IMR-90 (cell line): ENCODE data around the gene KRT77. TPM values are rescaled to one million over a fixed set of nuclear protein-coding genes. Genes with fewer than 3 reads are reported as not detected.

Experiments used
- ATAC-seq: fragments of 200-7000 bp; cut with Tn5 transposase; 2 replicates; pipeline ENCODE4 v1.9.1; 2020; ENCODE audit warnings: low read depth, mild to moderate bottlenecking, moderate library complexity
- BruUV-seq: library from RNA; stranded (reverse); fragments of 400-500 nt; replicated peaks from 2 replicates; lab custom pipeline; 2021; lab: Mats Ljungman, UMichigan
- CTCF ChIA-PET: fragments of 300-600 bp; formaldehyde crosslinking; extraction: SDS; loops from one replicate; lab custom pipeline; 2021; ENCODE audit warnings: antibody characterized with exemption; lab: Yijun Ruan, JAX
- POLR2A ChIA-PET: fragments of 300-600 bp; sonication (Branson Sonifier 250); formaldehyde crosslinking; loops from one replicate; lab custom pipeline; 2022; ENCODE audit warnings: antibody characterized with exemption; ENCODE audit not compliant: unreplicated experiment; lab: Charles Lee
- DNase-seq: peaks from one replicate; pipeline ENCODE4 v3.0.0; 2013
- H2AFZ ChIP-seq: replicated peaks from 2 replicates; pipeline ENCODE3; 2013; ENCODE audit warnings: low read length, mild to moderate bottlenecking; ENCODE audit not compliant: poor library complexity
- H2AK5ac ChIP-seq: 2 replicates; pipeline ENCODE4 v1.6.1; 2013; ENCODE audit warnings: low read depth, low read length, inconsistent platforms
- H2AK9ac ChIP-seq: replicated peaks from 2 replicates; pipeline ENCODE3; 2013; ENCODE audit warnings: mild to moderate bottlenecking, low read depth, low read length, moderate library complexity; ENCODE audit not compliant: poor library complexity
- H2BK120ac ChIP-seq: 2 replicates; pipeline ENCODE4 v1.6.1; 2013; ENCODE audit warnings: low read depth, low read length, inconsistent platforms
- H2BK15ac ChIP-seq: 3 replicates; pipeline ENCODE4 v1.6.1; 2013; ENCODE audit warnings: low read depth, low read length, inconsistent platforms
- H2BK20ac ChIP-seq: 2 replicates; pipeline ENCODE4 v1.6.1; 2013; ENCODE audit warnings: low read depth, mild to moderate bottlenecking, inconsistent platforms, low read length, moderate library complexity
- H2BK5ac ChIP-seq: 2 replicates; pipeline ENCODE4 v1.6.1; 2013; ENCODE audit warnings: mild to moderate bottlenecking, low read depth, low read length, inconsistent platforms; ENCODE audit not compliant: poor library complexity, severe bottlenecking
- H3K14ac ChIP-seq: replicated peaks from 2 replicates; pipeline ENCODE4 v1.6.1; 2013; ENCODE audit warnings: low read depth, low read length, inconsistent platforms
- H3K18ac ChIP-seq: 2 replicates; pipeline ENCODE4 v1.6.1; 2013; ENCODE audit warnings: low read depth, low read length, control low read depth
- H3K23ac ChIP-seq: 2 replicates; pipeline ENCODE4 v1.6.1; 2013; ENCODE audit warnings: low read depth, low read length, inconsistent platforms
- H3K27ac ChIP-seq: 2 replicates; pipeline ENCODE4 v1.5.1; 2013; ENCODE audit warnings: mild to moderate bottlenecking, control low read depth, low read length; ENCODE audit not compliant: insufficient read depth
- H3K27me3 ChIP-seq: 2 replicates; pipeline ENCODE4 v1.6.1; 2013; ENCODE audit warnings: low read length; ENCODE audit not compliant: control insufficient read depth, insufficient read depth
- H3K36me3 ChIP-seq: 2 replicates; pipeline ENCODE4 v1.6.1; 2013; ENCODE audit warnings: low read length, mixed read lengths; ENCODE audit not compliant: control insufficient read depth, insufficient read depth
- H3K4ac ChIP-seq: 2 replicates; pipeline ENCODE4 v1.6.1; 2013; ENCODE audit warnings: low read depth, low read length, inconsistent platforms
- H3K4me1 ChIP-seq: 2 replicates; pipeline ENCODE4 v1.6.1; 2013; ENCODE audit warnings: low read length, mixed read lengths; ENCODE audit not compliant: control insufficient read depth, insufficient read depth
- H3K4me2 ChIP-seq: 2 replicates; pipeline ENCODE4 v1.6.1; 2013; ENCODE audit warnings: low read depth, mild to moderate bottlenecking, control low read depth, low read length, moderate library complexity
- H3K4me3 ChIP-seq: 2 replicates; pipeline ENCODE4 v1.5.1; 2013; ENCODE audit warnings: low read depth, mild to moderate bottlenecking, control low read depth, low read length, moderate library complexity; ENCODE audit not compliant: insufficient read depth
- H3K56ac ChIP-seq: 2 replicates; pipeline ENCODE4 v1.6.1; 2013; ENCODE audit warnings: low read length, inconsistent platforms; ENCODE audit not compliant: insufficient read depth; ENCODE audit errors: extremely low read depth
- H3K79me1 ChIP-seq, 2 experiments: 2 replicates each; pipeline ENCODE4 v1.6.1; 2013; ENCODE audit warnings: low read length in 2 of 2, inconsistent platforms in 1 of 2, low read depth in 1 of 2
- H3K9ac ChIP-seq: 2 replicates; pipeline ENCODE4 v1.6.1; 2013; ENCODE audit warnings: low read depth, low read length, control low read depth
- H3K9me1 ChIP-seq: 2 replicates; pipeline ENCODE4 v1.6.1; 2013; ENCODE audit warnings: low read length, inconsistent platforms; ENCODE audit not compliant: insufficient read depth
- H3K9me3 ChIP-seq: 2 replicates; pipeline ENCODE4 v1.6.1; 2013; ENCODE audit warnings: low read length; ENCODE audit not compliant: control insufficient read depth, insufficient read depth
- H4K20me1 ChIP-seq: 2 replicates; pipeline ENCODE4 v1.6.1; 2013; ENCODE audit warnings: low read length, inconsistent platforms; ENCODE audit not compliant: insufficient read depth
- H4K5ac ChIP-seq: 2 replicates; pipeline ENCODE4 v1.6.1; 2013; ENCODE audit warnings: mild to moderate bottlenecking, low read depth, low read length, control low read depth
- H4K8ac ChIP-seq, 2 experiments: 2 replicates each; pipeline ENCODE4 v1.6.1; 2013; ENCODE audit warnings: low read depth in 2 of 2, low read length in 2 of 2, control low read depth in 1 of 2, inconsistent platforms in 1 of 2
- H4K91ac ChIP-seq: 2 replicates; pipeline ENCODE4 v1.6.1; 2013; ENCODE audit warnings: low read depth, low read length, inconsistent platforms; ENCODE audit not compliant: insufficient read depth
- BHLHE40 ChIP-seq: fragments of 150-350 bp; IDR thresholded peaks from 2 replicates; pipeline ENCODE4 v1.6.1; 2016; ENCODE audit warnings: mild to moderate bottlenecking, low read depth, low read length
- CEBPB ChIP-seq: IDR thresholded peaks from 2 replicates; pipeline ENCODE4 v1.6.1; 2012; ENCODE audit warnings: low read depth, low read length, improper control_type of control experiment
- CHD1 ChIP-seq: IDR thresholded peaks from 2 replicates; pipeline ENCODE4 v1.6.1; 2012; ENCODE audit warnings: low read depth, low read length, improper control_type of control experiment
- FOS ChIP-seq: fragments of 150-350 bp; IDR thresholded peaks from 2 replicates; pipeline ENCODE4 v1.6.1; 2016; ENCODE audit warnings: low read depth, low read length
- MAFK ChIP-seq: IDR thresholded peaks from 2 replicates; pipeline ENCODE4 v1.6.1; 2012; ENCODE audit warnings: low read depth, low read length, improper control_type of control experiment
- MAZ ChIP-seq: IDR thresholded peaks from 2 replicates; pipeline ENCODE4 v1.6.1; 2012; ENCODE audit warnings: low read depth, mild to moderate bottlenecking, low read length, improper control_type of control experiment, moderate library complexity, borderline replicate concordance
- MXI1 ChIP-seq: IDR thresholded peaks from 2 replicates; pipeline ENCODE4 v1.6.1; 2012; ENCODE audit warnings: low read depth, mild to moderate bottlenecking, low read length, moderate library complexity, borderline replicate concordance
- NFE2L2 ChIP-seq: fragments of 150-350 bp; IDR thresholded peaks from 2 replicates; pipeline ENCODE4 v1.6.1; 2016; ENCODE audit warnings: low read depth, mild to moderate bottlenecking, low read length
- POLR2A ChIP-seq: IDR thresholded peaks from 2 replicates; pipeline ENCODE4 v1.6.1; 2012; ENCODE audit warnings: mild to moderate bottlenecking, low read depth, low read length
- RAD21 ChIP-seq: IDR thresholded peaks from 2 replicates; pipeline ENCODE4 v1.6.1; 2012; ENCODE audit warnings: low read length, improper control_type of control experiment
- RCOR1 ChIP-seq: IDR thresholded peaks from 2 replicates; pipeline ENCODE4 v1.6.1; 2012; ENCODE audit warnings: mild to moderate bottlenecking, low read length, improper control_type of control experiment; ENCODE audit not compliant: insufficient replicate concordance
- RFX5 ChIP-seq: IDR thresholded peaks from 2 replicates; pipeline ENCODE4 v1.8.0; 2012; ENCODE audit warnings: low read depth, mild to moderate bottlenecking, low read length, moderate library complexity
- SMC3 ChIP-seq: fragments of 150-350 bp; IDR thresholded peaks from 2 replicates; pipeline ENCODE4 v1.6.1; 2016; ENCODE audit warnings: low read depth, mild to moderate bottlenecking, antibody characterized with exemption, low read length, moderate library complexity
- WGBS, 2 experiments: methylation state at CpG; one replicate each; pipeline versions ENCODE4 v1.1.5 to v1.1.7; 2013; ENCODE audit warnings: missing lambda C conversion rate in 2 of 2; ENCODE audit not compliant: insufficient read length in 1 of 2; ENCODE audit errors: extremely low coverage in 2 of 2; 5-methylcytosine and 5-hydroxymethylcytosine counted together
- dilution Hi-C: fragments of 300-500 bp; cut with HindIII; formaldehyde crosslinking; loops from one replicate; pipeline ENCODE4 v1.14.3; 2018; ENCODE audit warnings: low sequenced_read_pairs; ENCODE audit not compliant: unreplicated experiment
- in situ Hi-C: fragments of 300-500 bp; cut with MboI; formaldehyde crosslinking; loops from 3 replicates; pipeline ENCODE4 v1.14.3; 2019; ENCODE audit warnings: low sequenced_read_pairs, inconsistent platforms, mixed read lengths
- intact Hi-C: fragments of 100-400 bp; cut with micrococcal nuclease; formaldehyde crosslinking; loops from 2 replicates; pipeline ENCODE4 v1.10.0; 2022
- polyA plus RNA-seq, 3 experiments: library from polyadenylated mRNA; depleted of rRNA; stranded (reverse); fragments of >200 nt; gene quantifications; 2 replicates each; pipeline ENCODE4 v1.2.3, GENCODE V29; 2012; ENCODE audit warnings: low replicate concordance in 1 of 3
- total RNA-seq: library from RNA; depleted of rRNA; stranded (reverse); fragments of >200 nt; gene quantifications from 2 replicates; pipeline ENCODE4 v1.2.3, GENCODE V29; 2012
- TF ChIP-seq, protein P1 (sequence below): conservative IDR thresholded peaks from 2 replicates; pipeline ENCODE4 v1.5.1; 2012; ENCODE audit warnings: mild to moderate bottlenecking, low read depth, low read length, improper control_type of control experiment
- TF ChIP-seq, protein P2 (sequence below): fragments of 150-350 bp; IDR thresholded peaks from 2 replicates; pipeline ENCODE4 v1.6.1; 2016; ENCODE audit warnings: low read depth, mild to moderate bottlenecking, low read length, moderate library complexity, borderline replicate concordance
- TF ChIP-seq, protein P3 (sequence below): fragments of 150-350 bp; IDR thresholded peaks from 2 replicates; pipeline ENCODE4 v1.6.1; 2017; ENCODE audit warnings: mild to moderate bottlenecking, antibody characterized with exemption, low read length, low read depth

Gene KRT77
- total and polyA plus RNA-seq, 2 of the 4 experiments (the other 2 are of a cell fraction): not detected

DNA sequence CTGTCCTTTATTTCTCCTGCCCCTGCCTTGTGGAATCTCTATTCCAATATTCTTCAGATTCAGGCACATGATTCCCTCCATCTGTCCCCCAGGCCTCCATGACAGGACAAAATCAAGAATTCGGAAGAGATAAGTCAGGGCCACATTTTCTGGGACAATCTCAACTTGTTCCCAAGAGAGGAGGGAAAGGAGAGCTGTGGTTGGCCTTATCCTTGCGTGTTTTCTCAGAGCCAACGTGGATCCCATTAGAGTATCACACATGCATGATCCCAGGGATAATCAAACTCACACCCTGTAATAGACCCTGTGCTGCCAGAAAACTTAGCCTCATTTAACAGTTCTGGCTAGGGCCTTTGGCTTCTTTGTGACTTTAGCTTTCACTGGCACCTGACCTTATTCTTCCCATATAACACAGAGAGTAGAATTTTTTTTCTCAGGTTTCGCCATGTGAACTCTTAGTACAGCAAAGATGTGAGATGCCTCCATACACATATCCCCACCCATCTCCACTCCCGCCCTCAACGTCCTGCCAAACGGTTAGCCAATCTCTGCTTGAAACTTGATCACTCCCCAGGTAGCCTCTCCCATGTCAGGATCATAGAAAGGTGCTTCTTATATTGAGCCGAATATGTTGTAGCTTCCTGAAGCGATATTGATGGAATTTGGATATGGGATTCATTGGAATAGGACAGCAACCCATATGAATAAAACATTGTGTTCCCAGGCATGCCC, 16.4 kb downstream of the KRT77 start:
- no peak overlapping the region for H2AFZ ChIP-seq
- H2AK9ac ChIP-seq: no peak overlapping the region
- H3K79me1 ChIP-seq: no peaks in the 10 kb centered on the region
- no TSS peak for BruUV-seq
- no peak overlapping the region for H3K4me3 ChIP-seq
- CTCF ChIA-PET: no interaction called here
- no peaks in the 10 kb centered on the region for H4K20me1 ChIP-seq
- no peaks in the 10 kb centered on the region for H3K36me3 ChIP-seq
- H2BK15ac ChIP-seq: no peak overlapping the region
- H3K18ac ChIP-seq: no peak overlapping the region
- POLR2A ChIA-PET: no interaction called here
- H3K9me3 ChIP-seq: no peaks in the 10 kb centered on the region
- no peak overlapping the region for H3K4me2 ChIP-seq
- no peak overlapping the region for H4K91ac ChIP-seq
- TF ChIP-seq RFX5: no peak
- TF ChIP-seq, protein P1, sequence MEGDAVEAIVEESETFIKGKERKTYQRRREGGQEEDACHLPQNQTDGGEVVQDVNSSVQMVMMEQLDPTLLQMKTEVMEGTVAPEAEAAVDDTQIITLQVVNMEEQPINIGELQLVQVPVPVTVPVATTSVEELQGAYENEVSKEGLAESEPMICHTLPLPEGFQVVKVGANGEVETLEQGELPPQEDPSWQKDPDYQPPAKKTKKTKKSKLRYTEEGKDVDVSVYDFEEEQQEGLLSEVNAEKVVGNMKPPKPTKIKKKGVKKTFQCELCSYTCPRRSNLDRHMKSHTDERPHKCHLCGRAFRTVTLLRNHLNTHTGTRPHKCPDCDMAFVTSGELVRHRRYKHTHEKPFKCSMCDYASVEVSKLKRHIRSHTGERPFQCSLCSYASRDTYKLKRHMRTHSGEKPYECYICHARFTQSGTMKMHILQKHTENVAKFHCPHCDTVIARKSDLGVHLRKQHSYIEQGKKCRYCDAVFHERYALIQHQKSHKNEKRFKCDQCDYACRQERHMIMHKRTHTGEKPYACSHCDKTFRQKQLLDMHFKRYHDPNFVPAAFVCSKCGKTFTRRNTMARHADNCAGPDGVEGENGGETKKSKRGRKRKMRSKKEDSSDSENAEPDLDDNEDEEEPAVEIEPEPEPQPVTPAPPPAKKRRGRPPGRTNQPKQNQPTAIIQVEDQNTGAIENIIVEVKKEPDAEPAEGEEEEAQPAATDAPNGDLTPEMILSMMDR: no peak
- no peak for TF ChIP-seq RAD21
- no peak for TF ChIP-seq POLR2A
- no peak for TF ChIP-seq CHD1
- TF ChIP-seq BHLHE40: no peak
- no peak for TF ChIP-seq NFE2L2
- no peak for TF ChIP-seq SMC3
- TF ChIP-seq FOS: no peak
- TF ChIP-seq MAFK: no peak
- TF ChIP-seq, protein P2, sequence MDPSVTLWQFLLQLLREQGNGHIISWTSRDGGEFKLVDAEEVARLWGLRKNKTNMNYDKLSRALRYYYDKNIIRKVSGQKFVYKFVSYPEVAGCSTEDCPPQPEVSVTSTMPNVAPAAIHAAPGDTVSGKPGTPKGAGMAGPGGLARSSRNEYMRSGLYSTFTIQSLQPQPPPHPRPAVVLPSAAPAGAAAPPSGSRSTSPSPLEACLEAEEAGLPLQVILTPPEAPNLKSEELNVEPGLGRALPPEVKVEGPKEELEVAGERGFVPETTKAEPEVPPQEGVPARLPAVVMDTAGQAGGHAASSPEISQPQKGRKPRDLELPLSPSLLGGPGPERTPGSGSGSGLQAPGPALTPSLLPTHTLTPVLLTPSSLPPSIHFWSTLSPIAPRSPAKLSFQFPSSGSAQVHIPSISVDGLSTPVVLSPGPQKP: no peak
- TF ChIP-seq MXI1: no peak
- no peak for TF ChIP-seq CEBPB
- TF ChIP-seq RCOR1: no peak
- no peak for TF ChIP-seq MAZ
- TF ChIP-seq, protein P3, sequence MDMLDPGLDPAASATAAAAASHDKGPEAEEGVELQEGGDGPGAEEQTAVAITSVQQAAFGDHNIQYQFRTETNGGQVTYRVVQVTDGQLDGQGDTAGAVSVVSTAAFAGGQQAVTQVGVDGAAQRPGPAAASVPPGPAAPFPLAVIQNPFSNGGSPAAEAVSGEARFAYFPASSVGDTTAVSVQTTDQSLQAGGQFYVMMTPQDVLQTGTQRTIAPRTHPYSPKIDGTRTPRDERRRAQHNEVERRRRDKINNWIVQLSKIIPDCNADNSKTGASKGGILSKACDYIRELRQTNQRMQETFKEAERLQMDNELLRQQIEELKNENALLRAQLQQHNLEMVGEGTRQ: no peak
- no peak overlapping the region for H3K14ac ChIP-seq
- no peaks in the 10 kb centered on the region for H3K9me1 ChIP-seq
- H3K27me3 ChIP-seq: peaks cover 51% of the 10 kb centered on the region
- dilution Hi-C loops (no loop called here), in situ Hi-C loops (no loop called here), intact Hi-C loops (no loop called here)
- DNase-seq (no peak), ATAC-seq (no peak)
- no peak overlapping the region for H2BK5ac ChIP-seq
- H3K9ac ChIP-seq: no peak overlapping the region
- H3K4ac ChIP-seq: no peak overlapping the region
- no CpG with 5 or more reads among the region's 9 CpGs for WGBS, 2 experiments
- H3K23ac ChIP-seq: no peak overlapping the region
- no peak overlapping the region for H2BK120ac ChIP-seq
- no peak overlapping the region for H3K56ac ChIP-seq
- H3K4me1 ChIP-seq: peaks cover 2% of the 10 kb centered on the region; the same call in 1 of the 2 replicates
- no peak overlapping the region for H4K5ac ChIP-seq
- H4K8ac ChIP-seq: no peak overlapping the region
- no peak overlapping the region for H3K27ac ChIP-seq
- H2BK20ac ChIP-seq: no peak overlapping the region
- no peak overlapping the region for H2AK5ac ChIP-seq
